Motor neuron (in vitro differentiated cells): ENCODE data around the gene HBS1L. TPM values are rescaled to one million over a fixed set of nuclear protein-coding genes. Genes with fewer than 3 reads are reported as not detected.

Source experiments
- ATAC-seq, 8 experiments: fragments of 200-7000 bp; cut with Tn5 transposase; replicated peaks in 6 of 8; 2 replicates each; pipeline ENCODE4 v1.8.0; 2021; ENCODE audit warnings: mild to moderate bottlenecking in 8 of 8, moderate library complexity in 8 of 8
- H3K27ac ChIP-seq, 2 donors: fragments of 250-450 bp; sonication (Bioruptor Pico); 2 replicates each; pipeline ENCODE4 v1.9.0; 2021; ENCODE audit warnings: antibody characterized with exemption in 2 of 2, mild to moderate bottlenecking in 2 of 2, moderate library complexity in 1 of 2
- H3K4me1 ChIP-seq, 2 donors: fragments of 250-450 bp; sonication (Bioruptor Pico); replicated peaks in 1 of 2; 2 replicates each; pipeline ENCODE4 v1.6.1; 2021; ENCODE audit warnings: antibody characterized with exemption in 2 of 2, mild to moderate bottlenecking in 2 of 2, moderate library complexity in 1 of 2
- H3K4me3 ChIP-seq, 5 donors: fragments of 250-450 bp; sonication (Bioruptor Pico); 2 replicates each; pipeline ENCODE4 v1.9.0; 2021; ENCODE audit warnings: antibody characterized with exemption in 5 of 5, mild to moderate bottlenecking in 5 of 5, moderate library complexity in 4 of 5
- WGBS, 10 experiments: fragments of 450-650 bp; shearing (Covaris generic); methylation state at CpG; one replicate each; pipeline ENCODE4 v1.0.0; 2022; 5-methylcytosine and 5-hydroxymethylcytosine counted together
- in situ Hi-C, 9 experiments: fragments of 400-800 bp; cut with MboI; loops; one replicate each; pipeline ENCODE4 v1.15.0; 2021; ENCODE audit warnings: low sequenced_read_pairs in 9 of 9, low pct_unique_long_range_greater_than_20kb in 2 of 9; ENCODE audit not compliant: unreplicated experiment in 9 of 9
- total RNA-seq, 8 experiments: library from RNA; unstranded; fragments of 300-600 nt; gene quantifications; 2 replicates each; pipeline versions ENCODE4 v1.2.3 to v1.2.4, GENCODE V29; 2022

The HBS1L gene
- total RNA-seq, 8 experiments from 2014 or later, result 55.8 to 100 (median 75.9) TPM

- in situ Hi-C loops, result no loop called here
- 36 to 100% (median 93%) methylated on average over 1 to 2 of the region's 2 CpGs for WGBS, 10 experiments
- ATAC-seq, result no peak
- H3K4me1 ChIP-seq, result no peaks in the 10 kb centered on the region
- H3K4me3 ChIP-seq, result no peak overlapping the region
- no peak overlapping the region for H3K27ac ChIP-seq
Measured at GRCh38 chr6:135046912-135047311, 7.7 kb downstream of the HBS1L start.

- 50 to 100% (median 84%) methylated on average over 1 to 3 of the region's 3 CpGs; no CpG with 5 or more reads in 2 of the 10 experiments for WGBS, 10 experiments
- Histone ChIP-seq H3K4me3 (no peak overlapping the region), H3K27ac (no peak overlapping the region), H3K4me1 (no peaks in the 10 kb centered on the region)
- in situ Hi-C loops, result no loop called here
- ATAC-seq, result no peak
Measured at GRCh38 chr6:135044639-135045038, 10.0 kb downstream of the HBS1L start.

- Histone ChIP-seq H3K27ac (no peak overlapping the region), H3K4me3 (no peak overlapping the region), H3K4me1 (no peaks in the 10 kb centered on the region)
- in situ Hi-C loops, result no loop called here
- WGBS, 10 experiments, result 80 to 100% (median 87%) methylated on average over 1 to 2 of the region's 2 CpGs
- no peak for ATAC-seq
Measured at GRCh38 chr6:135043846-135044245, 10.8 kb downstream of the HBS1L start.

- Histone ChIP-seq H3K4me1 (no peaks in the 10 kb centered on the region), H3K27ac (no peak overlapping the region), H3K4me3 (no peak overlapping the region)
- WGBS, 10 experiments, result 64 to 100% (median 84%) methylated on average over 2 to 3 of the region's 3 CpGs
- in situ Hi-C loops, result no loop called here
- ATAC-seq, result no peak
Measured at GRCh38 chr6:135043364-135043763, 11.3 kb downstream of the HBS1L start.

- WGBS, 10 experiments, result 83 to 100% (median 100%) methylated on average over 1 to 2 of the region's 2 CpGs; no CpG with 5 or more reads in 1 of the 10 experiments
- no peak overlapping the region for H3K4me3 ChIP-seq
- H3K4me1 ChIP-seq, result no peaks in the 10 kb centered on the region
- in situ Hi-C loops, result no loop called here
- no peak overlapping the region for H3K27ac ChIP-seq
- ATAC-seq, result no peak
Measured at GRCh38 chr6:135038335-135038734, 16.3 kb downstream of the HBS1L start.

- Histone ChIP-seq H3K4me1 (no peaks in the 10 kb centered on the region), H3K4me3 (no peak overlapping the region), H3K27ac (no peak overlapping the region)
- in situ Hi-C loops, result no loop called here
- no peak for ATAC-seq
- WGBS, 10 experiments, result 67 to 100% (median 96%) methylated on average over 1 to 4 of the region's 4 CpGs
Measured at GRCh38 chr6:135037541-135037940, 17.1 kb downstream of the HBS1L start.

- Histone ChIP-seq H3K4me3 (no peak overlapping the region), H3K27ac (no peak overlapping the region), H3K4me1 (no peaks in the 10 kb centered on the region)
- no peak for ATAC-seq
- in situ Hi-C loops, result no loop called here
- whole genome bisulfite sequencing, 10 experiments, result 87 to 100% (median 94%) methylated on average over 1 to 5 of the region's 5 CpGs; no CpG with 5 or more reads in 1 of the 10 experiments
Measured at GRCh38 chr6:135036731-135037420, 17.7 kb downstream of the HBS1L start.

GRCh38 chr6:135033238-135033637, 21.4 kb downstream of the HBS1L start:
- H3K4me1 ChIP-seq, result no peaks in the 10 kb centered on the region
- ATAC-seq, result no peak
- no peak overlapping the region for H3K27ac ChIP-seq
- in situ Hi-C loops, result no loop called here
- H3K4me3 ChIP-seq, result no peak overlapping the region
- WGBS, 10 experiments, result 86 to 100% (median 92%) methylated on average over 1 to 3 of the region's 3 CpGs; no CpG with 5 or more reads in 3 of the 10 experiments

- 68 to 99% (median 87%) methylated on average over 1 to 5 of the region's 5 CpGs for WGBS, 10 experiments
- peak in 1 of 8 experiments; percentile 24 for ATAC-seq
- Histone ChIP-seq H3K4me3 (no peak overlapping the region), H3K27ac (no peak overlapping the region), H3K4me1 (no peaks in the 10 kb centered on the region)
- in situ Hi-C loops, result no loop called here
Measured at GRCh38 chr6:135030532-135031178, 24.0 kb downstream of the HBS1L start.

GRCh38 chr6:135030056-135030473, 24.6 kb downstream of the HBS1L start:
- ATAC-seq, result no peak
- Histone ChIP-seq H3K4me3 (no peak overlapping the region), H3K27ac (no peak overlapping the region), H3K4me1 (no peaks in the 10 kb centered on the region)
- 63 to 96% (median 90%) methylated on average over 2 to 3 of the region's 3 CpGs for WGBS, 10 experiments
- in situ Hi-C loops, result no loop called here

GRCh38 chr6:135025775-135026174, 28.8 kb downstream of the HBS1L start:
- Histone ChIP-seq H3K4me1 (no peaks in the 10 kb centered on the region), H3K4me3 (no peak overlapping the region), H3K27ac (no peak overlapping the region)
- in situ Hi-C loops, result no loop called here
- 0 to 100% (median 54%) methylated on average over 1 to 2 of the region's 2 CpGs for whole genome bisulfite sequencing, 10 experiments
- no peak for ATAC-seq

- H3K27ac ChIP-seq, result no peak overlapping the region
- H3K4me3 ChIP-seq, result no peak overlapping the region
- H3K4me1 ChIP-seq, result no peaks in the 10 kb centered on the region
- ATAC-seq, result no peak
- in situ Hi-C loops, result no loop called here
- 67 to 100% (median 86%) methylated on average over 1 to 2 of the region's 2 CpGs; no CpG with 5 or more reads in 1 of the 10 experiments for WGBS, 10 experiments
Measured at GRCh38 chr6:135025175-135025574, 29.4 kb downstream of the HBS1L start.

GRCh38 chr6:135022050-135022697, 32.4 kb downstream of the HBS1L start:
- Histone ChIP-seq H3K27ac (no peak overlapping the region), H3K4me3 (no peak overlapping the region)

More at GRCh38 chr6:135022050-135022697, 32.4 kb downstream of the HBS1L start:
- no peak for ATAC-seq
- H3K4me1 ChIP-seq, result no peaks in the 10 kb centered on the region
- in situ Hi-C loops, result no loop called here
- 57 to 100% (median 69%) methylated on average over 1 to 2 of the region's 2 CpGs; no CpG with 5 or more reads in 2 of the 10 experiments for WGBS, 10 experiments
